Astrocyte (in vitro differentiated cells and primary cell): Measurements from ENCODE around the gene TNP2. TPM values are rescaled to one million over a fixed set of nuclear protein-coding genes. Genes with fewer than 3 reads are reported as not detected.

Experiments used
- DNase-seq: peaks from one replicate; pipeline ENCODE4 v3.0.0-alpha.2; 2010; ENCODE audit warnings: low read depth
- FAIRE-seq: peaks from 2 replicates; lab custom pipeline; 2011; peaks lifted over from hg19 to GRCh38; lab: Jason Lieb, UNC
- H2AFZ ChIP-seq: 2 replicates; pipeline ENCODE4 v1.6.0; 2012; ENCODE audit warnings: low read depth, low read length, inconsistent platforms
- H3K27ac ChIP-seq: 2 replicates; pipeline ENCODE4 v1.5.1; 2011; ENCODE audit warnings: low read depth, low read length, inconsistent platforms
- H3K27me3 ChIP-seq: 2 replicates; pipeline ENCODE4 v1.6.0; 2011; ENCODE audit warnings: low read length, inconsistent platforms; ENCODE audit not compliant: insufficient read depth
- H3K36me3 ChIP-seq: 2 replicates; pipeline ENCODE4 v1.5.1; 2011; ENCODE audit warnings: low read length, inconsistent platforms; ENCODE audit not compliant: insufficient read depth
- H3K4me1 ChIP-seq: 2 replicates; pipeline ENCODE4 v1.5.1; 2011; ENCODE audit warnings: low read length, inconsistent platforms; ENCODE audit not compliant: insufficient read depth
- H3K4me2 ChIP-seq: 2 replicates; pipeline ENCODE4 v1.6.0; 2012; ENCODE audit warnings: low read length, inconsistent platforms
- H3K4me3 ChIP-seq: 2 replicates; pipeline ENCODE4 v1.5.1; 2011; ENCODE audit warnings: low read depth, mild to moderate bottlenecking, low read length, inconsistent platforms; ENCODE audit not compliant: insufficient read depth
- H3K79me2 ChIP-seq: 2 replicates; pipeline ENCODE4 v1.6.0; 2012; ENCODE audit warnings: mild to moderate bottlenecking, low read length, inconsistent platforms; ENCODE audit not compliant: insufficient read depth
- H3K9ac ChIP-seq: 2 replicates; pipeline ENCODE4 v1.6.0; 2012; ENCODE audit warnings: mild to moderate bottlenecking, low read length, inconsistent platforms
- H3K9me3 ChIP-seq: 2 replicates; pipeline ENCODE4 v1.5.1; 2012; ENCODE audit warnings: low read depth, mild to moderate bottlenecking, low read length, inconsistent platforms; ENCODE audit not compliant: insufficient read depth
- H4K20me1 ChIP-seq: 2 replicates; pipeline ENCODE4 v1.6.0; 2012; ENCODE audit warnings: low read length, inconsistent platforms; ENCODE audit not compliant: insufficient read depth
- H3K27ac Mint-ChIP-seq: one replicate; pipeline ENCODE4 v1.8.0; 2021; ENCODE audit warnings: mild to moderate bottlenecking, mixed read lengths; ENCODE audit not compliant: unreplicated experiment
- H3K27me3 Mint-ChIP-seq: one replicate; pipeline ENCODE4 v1.8.0; 2021; ENCODE audit warnings: low read depth, mixed read lengths; ENCODE audit not compliant: unreplicated experiment
- H3K36me3 Mint-ChIP-seq: one replicate; pipeline ENCODE4 v1.8.0; 2021; ENCODE audit warnings: low read depth, mixed read lengths; ENCODE audit not compliant: unreplicated experiment
- H3K4me1 Mint-ChIP-seq: one replicate; pipeline ENCODE4 v1.8.0; 2021; ENCODE audit warnings: low read depth, mixed read lengths; ENCODE audit not compliant: unreplicated experiment
- H3K4me3 Mint-ChIP-seq: one replicate; pipeline ENCODE4 v1.8.0; 2021; ENCODE audit warnings: mild to moderate bottlenecking, moderate library complexity, mixed read lengths; ENCODE audit not compliant: unreplicated experiment
- H3K9me3 Mint-ChIP-seq: one replicate; pipeline ENCODE4 v1.8.0; 2021; ENCODE audit warnings: mild to moderate bottlenecking, mixed read lengths; ENCODE audit not compliant: unreplicated experiment
- CTCF ChIP-seq: IDR thresholded peaks from 2 replicates; pipeline ENCODE4 v1.5.1; 2011; ENCODE audit warnings: low read depth, mild to moderate bottlenecking, inconsistent platforms, low read length, moderate library complexity; ENCODE audit not compliant: insufficient read depth
- EZH2 ChIP-seq: IDR thresholded peaks from 2 replicates; pipeline ENCODE4 v1.6.1; 2012; ENCODE audit warnings: mild to moderate bottlenecking, low read length, inconsistent platforms; ENCODE audit not compliant: insufficient read depth
- total RNA-seq: library from RNA; stranded (reverse); gene quantifications from 2 replicates; pipeline ENCODE4 v1.2.1, GENCODE V29; 2021

TNP2 gene
- total RNA-seq, 1 donor from 2014 or later: not detected

GRCh38 chr16:11274964-11275363 lies 5.8 kb upstream of the TNP2 start:
- no peak overlapping the region for H3K27ac Mint-ChIP-seq
- H4K20me1 ChIP-seq: no peaks in the 10 kb centered on the region
- no peaks in the 10 kb centered on the region for H3K9me3 ChIP-seq
- no peak overlapping the region for H3K4me3 Mint-ChIP-seq
- H3K4me3 ChIP-seq: no peak overlapping the region
- FAIRE-seq (no peak), DNase-seq (no peak)
- H3K79me2 ChIP-seq: no peaks in the 10 kb centered on the region
- H3K4me1 ChIP-seq: no peaks in the 10 kb centered on the region
- no peak for TF ChIP-seq CTCF
- no peak for TF ChIP-seq EZH2
- H3K9me3 Mint-ChIP-seq: peaks cover 7% of the 10 kb centered on the region
- H3K27ac ChIP-seq: no peak overlapping the region
- H3K36me3 Mint-ChIP-seq: peaks cover 2% of the 10 kb centered on the region
- no peak overlapping the region for H3K9ac ChIP-seq
- H3K27me3 Mint-ChIP-seq: peaks cover 35% of the 10 kb centered on the region
- H2AFZ ChIP-seq: no peak overlapping the region
- peaks cover 2% of the 10 kb centered on the region for H3K27me3 ChIP-seq
- H3K4me2 ChIP-seq: no peak overlapping the region
- no peaks in the 10 kb centered on the region for H3K36me3 ChIP-seq
- peaks cover 4% of the 10 kb centered on the region for H3K4me1 Mint-ChIP-seq

DNA sequence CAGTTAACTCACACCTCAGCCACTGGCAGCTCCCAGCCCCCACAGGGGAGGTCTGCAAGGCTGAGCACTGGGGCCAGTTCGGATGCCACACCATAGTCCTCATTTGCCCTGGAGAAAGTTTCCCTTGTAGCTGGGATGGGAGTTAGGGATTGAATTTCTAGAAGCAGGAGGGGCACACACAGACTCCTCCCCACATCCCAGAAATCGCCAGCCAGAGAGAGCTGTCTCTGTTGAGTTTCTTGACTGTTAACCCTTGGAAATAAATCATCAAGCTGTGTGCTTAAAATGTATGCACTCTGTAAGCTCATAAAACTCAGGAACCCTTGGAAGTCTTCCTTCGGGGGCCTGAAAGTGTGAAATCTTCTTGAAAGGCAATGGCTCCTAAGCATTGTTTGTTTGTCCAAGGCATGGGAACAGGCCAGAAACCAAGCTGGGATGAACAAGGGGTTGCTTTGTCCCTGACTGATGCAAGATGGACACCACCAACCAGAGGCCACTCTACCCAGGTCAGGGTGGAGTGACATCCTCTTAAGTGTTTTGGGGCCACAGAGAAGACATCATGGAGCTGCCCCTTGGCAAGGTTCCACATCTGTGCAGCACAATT lies 4.7 kb upstream of the TNP2 start:
- no peaks in the 10 kb centered on the region for H3K36me3 ChIP-seq
- no peaks in the 10 kb centered on the region for H3K9me3 ChIP-seq
- no peaks in the 10 kb centered on the region for H4K20me1 ChIP-seq
- Mint-ChIP-seq H3K4me1 (peaks cover 4% of the 10 kb centered on the region), H3K27ac (no peak overlapping the region), H3K36me3 (peaks cover 2% of the 10 kb centered on the region), H3K4me3 (no peak overlapping the region), H3K27me3 (peaks cover 34% of the 10 kb centered on the region), H3K9me3 (peaks cover 7% of the 10 kb centered on the region)
- peaks cover 2% of the 10 kb centered on the region for H3K27me3 ChIP-seq
- H3K4me3 ChIP-seq: no peak overlapping the region
- no peaks in the 10 kb centered on the region for H3K4me1 ChIP-seq
- FAIRE-seq (no peak), DNase-seq (no peak)
- TF ChIP-seq EZH2: no peak
- no peak for TF ChIP-seq CTCF
- H2AFZ ChIP-seq: peak overlapping the region; percentile 10
- no peak overlapping the region for H3K4me2 ChIP-seq
- no peak overlapping the region for H3K9ac ChIP-seq
- no peak overlapping the region for H3K27ac ChIP-seq
- H3K79me2 ChIP-seq: no peaks in the 10 kb centered on the region
